Measurements from ENCODE around the gene PRKAG2. TPM values are rescaled to one million over a fixed set of nuclear protein-coding genes. Genes with fewer than 3 reads are reported as not detected.

PRKAG2 gene
- total RNA-seq, 2 experiments from 2014 or later: 39.3 to 42.3 TPM

- no peak for DNase-seq
- intact Hi-C loops (cut with DNase I, micrococcal nuclease): loop anchor here in 1 of 2 experiments (10.0 kb wide), 1 partner anchor 208 kb away; no protein-coding TSS in a partner anchor
- H3K36me3 ChIP-seq (ENCODE audit: insufficient read depth, low read length): no peaks in the 10 kb centered on the region
- peaks cover 10% of the 10 kb centered on the region for H3K36me3 Mint-ChIP-seq (ENCODE audit: low read depth)
- POLR2A ChIA-PET: no interaction called here
- ATAC-seq (ENCODE audit: poor library complexity): no peak
- peaks cover 11% of the 10 kb centered on the region for H3K4me1 ChIP-seq (ENCODE audit: insufficient read depth, low read length)
- no peak overlapping the region for H3K27ac Mint-ChIP-seq
- no peaks in the 10 kb centered on the region for H3K27me3 Mint-ChIP-seq
- H3K4me1 Mint-ChIP-seq (ENCODE audit: low read depth): peaks cover 35% of the 10 kb centered on the region
- no peak overlapping the region for H3K27ac ChIP-seq (ENCODE audit: low read depth in 1 of 2, low read length in 2 of 2)
- H3K4me3 Mint-ChIP-seq: no peak overlapping the region
- CTCF ChIA-PET: no interaction called here
- H3K4me3 ChIP-seq (ENCODE audit: low read length): no peak overlapping the region
- no peaks in the 10 kb centered on the region for H3K27me3 ChIP-seq (ENCODE audit: control insufficient read depth in 1 of 2, insufficient read depth in 2 of 2, low read length in 2 of 2)
- TF ChIP-seq CTCF (IDR thresholded peaks at IDR 0.05): no peak
- no peaks in the 10 kb centered on the region for H3K9me3 Mint-ChIP-seq
- no peaks in the 10 kb centered on the region for H3K9me3 ChIP-seq (ENCODE audit: control insufficient read depth in 1 of 2, insufficient read depth in 1 of 2, low read length in 2 of 2)
These were observed 90.0 kb downstream of the PRKAG2 start for GRCh38 chr7:151786936-151787335.

- Histone ChIP-seq H3K4me1 (ENCODE audit: insufficient read depth, low read length) (peaks cover 11% of the 10 kb centered on the region), H3K27ac (ENCODE audit: low read depth in 1 of 2, low read length in 2 of 2) (no peak overlapping the region), H3K36me3 (ENCODE audit: insufficient read depth, low read length) (no peaks in the 10 kb centered on the region), H3K27me3 (ENCODE audit: control insufficient read depth in 1 of 2, insufficient read depth in 2 of 2, low read length in 2 of 2) (no peaks in the 10 kb centered on the region), H3K4me3 (ENCODE audit: low read length) (no peak overlapping the region), H3K9me3 (ENCODE audit: control insufficient read depth in 1 of 2, insufficient read depth in 1 of 2, low read length in 2 of 2) (no peaks in the 10 kb centered on the region)
- ChIA-PET CTCF (no interaction called here), POLR2A (no interaction called here)
- Mint-ChIP-seq H3K27ac (no peak overlapping the region), H3K36me3 (ENCODE audit: low read depth) (peaks cover 10% of the 10 kb centered on the region), H3K9me3 (no peaks in the 10 kb centered on the region), H3K27me3 (no peaks in the 10 kb centered on the region), H3K4me3 (no peak overlapping the region), H3K4me1 (ENCODE audit: low read depth) (peaks cover 35% of the 10 kb centered on the region)
- DNase-seq: no peak
- intact Hi-C loops (cut with DNase I, micrococcal nuclease): loop anchor here in 1 of 2 experiments (10.0 kb wide), 1 partner anchor 209 kb away; no protein-coding TSS in a partner anchor
- no peak for ATAC-seq (ENCODE audit: poor library complexity)
- TF ChIP-seq CTCF (IDR thresholded peaks at IDR 0.05): no peak
These were observed 90.7 kb downstream of the PRKAG2 start for GRCh38 chr7:151786241-151786640.

GRCh38 chr7:151785681-151785965, 91.3 kb downstream of the PRKAG2 start:
- H3K27ac ChIP-seq (ENCODE audit: low read depth in 1 of 2, low read length in 2 of 2): no peak overlapping the region
- Mint-ChIP-seq H3K9me3 (no peaks in the 10 kb centered on the region), H3K27ac (no peak overlapping the region), H3K4me1 (ENCODE audit: low read depth) (peaks cover 35% of the 10 kb centered on the region), H3K27me3 (no peaks in the 10 kb centered on the region), H3K36me3 (ENCODE audit: low read depth) (peaks cover 13% of the 10 kb centered on the region), H3K4me3 (no peak overlapping the region)
- peaks cover 5% of the 10 kb centered on the region for H3K36me3 ChIP-seq (ENCODE audit: insufficient read depth, low read length)
- no peak for TF ChIP-seq CTCF (IDR thresholded peaks at IDR 0.05)
- POLR2A ChIA-PET: no interaction called here
- DNase-seq: no peak
- ATAC-seq (ENCODE audit: poor library complexity): no peak
- H3K27me3 ChIP-seq (ENCODE audit: control insufficient read depth in 1 of 2, insufficient read depth in 2 of 2, low read length in 2 of 2): no peaks in the 10 kb centered on the region
- H3K4me1 ChIP-seq (ENCODE audit: insufficient read depth, low read length): peaks cover 11% of the 10 kb centered on the region
- H3K9me3 ChIP-seq (ENCODE audit: control insufficient read depth in 1 of 2, insufficient read depth in 1 of 2, low read length in 2 of 2): no peaks in the 10 kb centered on the region
- intact Hi-C loops (cut with DNase I, micrococcal nuclease): loop anchor here in 1 of 2 experiments (10.0 kb wide), 1 partner anchor 209 kb away; no protein-coding TSS in a partner anchor
- CTCF ChIA-PET: no interaction called here
- no peak overlapping the region for H3K4me3 ChIP-seq (ENCODE audit: low read length)
